T47D (cell line): ENCODE results near the gene SPRR1B.

Source experiments
- DNase-seq, 2 experiments: peaks; one replicate each; pipeline versions ENCODE4 v3.0.0 to v3.0.0-alpha.2; 2011 to 2012; ENCODE audit warnings: low read depth in 1 of 2, low spot score in 1 of 2
- JUND ChIP-seq: IDR thresholded peaks from 2 replicates; pipeline ENCODE4 v1.6.1; 2012; ENCODE audit warnings: low read depth
- in situ Hi-C: cut with HindIII; loops from 2 replicates; pipeline ENCODE4 v1.10.0; 2016; ENCODE audit warnings: low sequenced_read_pairs, low pct_unique_long_range_greater_than_20kb

SPRR1B gene

GRCh38 chr1:153058826-153059784 is 28.1 kb downstream of the SPRR1B start:
- in situ Hi-C loops: no loop called here
- DNase-seq: no peak
- no peak for TF ChIP-seq JUND

GRCh38 chr1:153070243-153070642 is 39.2 kb downstream of the SPRR1B start:
- DNase-seq: no peak
- TF ChIP-seq JUND: no peak
- in situ Hi-C loops: no loop called here

GRCh38 chr1:153071511-153071910 is 40.5 kb downstream of the SPRR1B start, which contains the start of gene SPRR2B:
Gene SPRR2B, minus strand, starts transcription at chr1:153071611. Its CDS starts 772 bp downstream, at chr1:153070839.
- no peak for DNase-seq
- in situ Hi-C loops: no loop called here
- TF ChIP-seq JUND: no peak

GRCh38 chr1:153072806-153073726 is 42.1 kb downstream of the SPRR1B start:
- in situ Hi-C loops: no loop called here
- DNase-seq: no peak
- TF ChIP-seq JUND: no peak

GRCh38 chr1:153081736-153082135 is 50.7 kb downstream of the SPRR1B start:
- in situ Hi-C loops: no loop called here
- no peak for DNase-seq
- TF ChIP-seq JUND: no peak
